ENCODE measurements around the gene INO80C.

Gene INO80C, protein sequence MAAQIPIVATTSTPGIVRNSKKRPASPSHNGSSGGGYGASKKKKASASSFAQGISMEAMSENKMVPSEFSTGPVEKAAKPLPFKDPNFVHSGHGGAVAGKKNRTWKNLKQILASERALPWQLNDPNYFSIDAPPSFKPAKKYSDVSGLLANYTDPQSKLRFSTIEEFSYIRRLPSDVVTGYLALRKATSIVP

DNA sequence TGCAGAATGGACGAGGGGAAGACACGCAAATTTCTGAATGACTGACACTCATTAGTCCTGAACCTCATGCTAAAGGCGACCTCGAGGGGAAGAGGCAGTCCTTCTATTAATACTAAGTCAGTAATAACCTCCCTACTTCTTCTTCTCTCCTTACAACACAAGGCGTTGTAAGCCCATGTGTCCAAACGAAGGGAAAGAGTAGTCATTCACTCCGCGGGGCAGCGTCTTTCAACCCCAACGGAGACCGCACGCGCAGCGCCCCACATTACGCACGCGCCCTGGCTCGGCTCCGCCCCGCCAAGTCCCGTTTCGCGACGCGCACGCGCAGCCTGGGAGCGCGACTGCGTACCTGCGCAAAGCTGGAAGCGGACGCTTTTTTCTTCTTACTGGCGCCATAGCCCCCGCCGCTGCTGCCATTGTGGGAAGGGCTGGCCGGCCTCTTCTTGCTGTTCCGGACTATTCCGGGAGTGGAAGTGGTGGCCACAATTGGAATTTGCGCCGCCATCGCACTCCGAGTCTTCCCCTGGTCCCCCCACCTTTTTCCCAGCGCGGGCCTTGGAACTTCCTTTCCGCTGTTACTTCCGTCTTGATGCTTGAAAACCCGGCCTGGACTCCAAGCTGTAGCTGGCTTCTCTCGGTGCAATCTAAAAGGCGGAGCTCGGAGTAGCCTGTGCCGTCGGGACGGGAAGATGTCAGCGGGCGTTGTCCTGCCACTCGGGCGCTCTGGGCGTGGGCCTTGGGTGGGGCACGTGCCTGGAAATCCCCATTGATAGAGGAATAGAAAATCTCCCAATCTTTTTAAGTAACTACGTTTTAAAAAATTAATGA, at the start of gene INO80C:
Gene INO80C (minus strand): TSS at position 591 of the 828 bp plus-strand sequence. CDS start 86 bp downstream, at position 505.
- peak; percentile 92 to 99 (median 99) for DNase-seq

DNA sequence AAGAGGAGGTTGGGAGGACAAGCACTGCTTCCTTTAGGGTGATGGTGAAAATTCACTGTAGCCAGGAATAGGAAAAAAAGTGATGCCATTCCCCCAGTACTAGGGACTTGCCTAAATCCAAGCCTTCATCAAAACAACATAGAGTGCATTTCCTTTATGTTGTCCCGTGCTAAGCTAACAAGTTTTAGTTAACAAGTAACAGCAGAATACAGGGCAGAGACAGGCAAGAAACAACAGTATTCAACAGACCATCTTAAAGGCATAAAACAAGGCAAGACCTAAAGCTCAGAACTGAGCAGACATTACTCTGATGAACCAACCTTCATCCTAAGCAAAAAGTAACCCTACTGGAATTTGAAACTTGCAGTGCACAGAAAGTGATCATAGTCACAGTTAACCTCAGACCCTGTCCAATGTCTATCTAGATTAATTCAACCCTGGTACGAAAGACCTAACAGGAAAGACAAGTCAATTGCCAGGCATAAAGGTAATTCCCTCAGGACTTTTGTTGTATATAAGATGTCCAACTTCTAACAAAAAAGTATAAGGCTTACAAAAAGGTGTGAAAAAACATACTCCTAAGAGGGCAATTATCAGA, 49.3 kb upstream of the INO80C start:
- no peak for DNase-seq

- DNase-seq = no peak
Measured at GRCh38 chr18:35542356-35542755, 44.6 kb upstream of the INO80C start.

DNA sequence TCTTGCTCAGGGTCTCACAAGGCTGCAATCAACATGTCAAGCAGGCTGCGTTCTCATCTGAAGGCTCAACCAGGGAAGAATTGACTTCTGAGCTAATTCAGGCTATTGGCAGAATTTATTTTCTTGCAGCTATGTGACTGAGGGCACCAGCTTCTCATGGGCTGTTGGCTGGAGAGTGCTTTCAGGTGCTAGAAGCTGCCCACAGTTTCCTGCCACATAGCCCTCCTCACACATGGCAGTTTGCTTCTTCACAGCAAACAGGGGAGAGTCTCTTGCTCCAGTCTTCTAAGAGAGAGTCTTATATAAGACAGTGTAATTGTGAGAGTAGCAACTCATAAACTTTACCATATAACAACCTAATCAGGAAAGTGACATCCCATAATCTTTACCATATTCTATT, 37.5 kb upstream of the INO80C start:
- DNase-seq = no peak

GRCh38 chr18:35533916-35534405, 36.2 kb upstream of the INO80C start:
- DNase-seq = no peak

- DNase-seq = no peak
Measured at GRCh38 chr18:35528749-35529274, 31.1 kb upstream of the INO80C start.

DNA sequence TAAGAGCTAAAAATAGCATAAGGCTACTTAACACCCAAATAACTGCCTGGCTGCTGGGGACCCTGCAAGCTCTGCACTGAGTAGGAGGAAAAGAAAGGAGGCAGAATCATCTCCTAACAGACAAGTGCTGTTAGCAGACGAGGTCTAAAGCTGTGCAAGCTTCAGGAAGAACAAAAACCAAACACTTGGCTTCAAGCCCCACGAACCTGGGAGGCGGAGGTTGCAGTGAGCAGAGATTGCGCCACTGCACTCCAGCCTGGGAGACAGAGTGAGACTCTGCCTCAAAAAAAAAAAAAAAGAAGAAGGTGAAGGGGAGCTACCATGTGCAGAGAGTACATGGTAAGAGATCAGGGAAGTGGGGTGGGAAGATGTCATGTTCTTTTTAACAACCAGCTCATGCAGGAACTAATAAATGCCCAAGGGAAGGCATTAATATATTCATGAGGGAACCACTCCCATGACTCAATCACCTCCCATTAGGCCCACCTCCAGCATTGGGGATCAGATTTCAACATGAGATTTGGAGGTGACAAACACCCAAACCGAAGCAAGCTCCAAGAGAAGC, 28.8 kb upstream of the INO80C start:
- DNase-seq = peak in 1 of 3 experiments; percentile 21

DNA sequence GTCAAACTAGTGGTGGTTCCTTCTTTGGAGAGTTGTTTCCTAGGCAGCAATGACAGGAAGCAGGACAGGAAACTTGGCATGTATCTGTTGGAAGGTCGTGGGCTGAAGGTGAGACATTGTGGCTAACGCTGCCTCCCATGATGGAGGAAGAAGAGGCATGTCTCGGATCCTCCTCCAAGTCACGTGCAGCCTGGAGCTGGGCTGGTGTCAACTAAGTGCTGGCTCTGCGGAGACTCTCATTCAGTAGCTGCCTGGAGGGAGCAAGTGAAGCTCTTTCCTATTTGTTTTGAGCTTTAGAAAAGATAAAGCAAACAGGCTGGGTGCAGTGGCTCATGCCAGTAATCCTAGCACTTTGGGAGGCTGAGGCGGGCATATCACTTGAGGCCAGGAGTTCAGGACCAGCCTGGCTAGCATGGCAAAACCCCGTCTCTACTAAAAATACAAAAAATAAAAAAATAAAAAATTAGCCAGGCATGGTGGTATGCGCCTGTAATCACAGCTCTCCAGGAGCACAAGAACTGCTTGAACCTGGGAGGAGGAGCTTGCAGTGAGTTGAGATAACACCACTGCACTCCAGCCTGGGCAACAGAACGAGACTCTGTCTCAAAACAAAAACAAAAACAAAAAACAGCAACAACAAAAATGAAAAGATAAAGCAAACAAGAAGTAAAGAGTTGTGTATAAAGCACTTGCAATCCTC, 28.2 kb upstream of the INO80C start:
- DNase-seq = no peak

DNA sequence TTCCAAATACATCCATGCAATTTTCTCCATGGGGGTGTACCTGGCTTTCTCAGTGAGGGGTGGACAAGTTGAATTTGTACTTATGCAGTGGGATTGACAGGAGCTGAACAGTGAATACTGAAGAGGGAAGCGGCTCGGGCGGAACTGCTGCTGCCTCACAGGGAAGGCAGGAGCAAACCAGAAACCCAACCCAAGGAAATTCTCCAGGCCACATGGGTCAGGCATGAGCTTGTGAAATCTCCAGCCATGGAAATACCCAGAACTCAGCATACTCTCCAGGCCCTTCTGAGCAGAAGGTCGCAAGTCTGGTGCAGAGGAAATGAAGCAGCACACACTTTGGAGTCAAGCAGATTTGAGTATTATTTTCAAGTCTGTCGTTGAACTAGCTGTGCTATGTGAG, 26.5 kb upstream of the INO80C start:
- no peak for DNase-seq

DNA sequence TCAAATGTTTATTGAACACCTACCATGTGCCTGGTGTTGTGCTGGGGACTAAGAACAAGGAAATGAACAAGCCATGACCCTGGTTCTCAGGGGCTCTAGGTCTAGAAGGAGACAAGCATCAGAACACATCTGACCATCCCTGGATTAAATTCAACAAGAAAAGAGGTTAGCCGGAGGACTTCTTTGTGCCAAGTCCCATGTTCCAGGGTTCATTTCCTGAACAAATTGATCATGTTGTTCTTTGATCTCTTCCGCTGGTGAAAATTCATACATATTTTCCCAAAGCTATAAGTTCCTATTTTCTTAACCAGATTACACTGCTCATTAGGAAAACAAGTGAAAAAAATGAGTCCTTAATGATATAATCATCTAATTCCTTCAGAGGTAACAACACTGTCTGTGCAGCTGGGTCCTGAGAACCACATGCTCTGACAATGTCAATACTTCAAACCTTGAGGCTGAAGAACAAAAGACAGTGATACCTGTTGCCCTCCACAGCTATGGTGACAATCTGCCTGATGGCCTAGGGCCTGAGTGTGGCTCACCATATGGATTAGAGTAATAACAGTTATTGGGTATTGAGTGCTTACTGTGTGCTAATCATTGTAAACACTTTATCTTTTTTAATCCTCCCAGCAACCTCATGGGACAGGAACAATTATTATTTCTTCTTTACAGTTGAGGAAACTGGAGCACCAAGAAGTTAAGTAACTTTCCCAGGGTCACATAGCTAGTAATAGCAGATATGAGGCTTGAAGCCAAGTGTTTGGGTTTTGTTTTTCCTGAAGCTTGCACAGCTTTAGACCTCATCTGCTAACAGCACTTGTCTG, 24.6 kb upstream of the INO80C start:
- DNase-seq = no peak

DNA sequence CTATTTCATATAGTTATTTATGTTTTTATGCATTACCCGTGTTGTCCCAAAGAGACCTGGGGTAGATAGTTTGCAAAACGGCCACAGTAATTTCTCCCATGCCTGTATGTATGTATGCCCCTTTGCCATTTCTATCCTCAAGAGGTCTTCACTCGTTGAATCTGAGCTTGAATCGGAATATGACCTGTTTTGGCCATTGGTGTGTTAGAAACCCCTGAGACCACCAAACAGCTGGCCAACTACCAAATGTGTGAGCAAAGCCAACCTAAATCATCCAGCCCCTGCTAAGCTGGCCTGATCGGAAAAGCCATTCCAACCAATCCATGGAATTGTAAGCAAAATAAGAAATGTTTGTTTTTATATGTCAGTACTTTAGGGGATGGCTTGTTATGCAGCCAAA, 23.4 kb upstream of the INO80C start:
- no peak for DNase-seq

DNA sequence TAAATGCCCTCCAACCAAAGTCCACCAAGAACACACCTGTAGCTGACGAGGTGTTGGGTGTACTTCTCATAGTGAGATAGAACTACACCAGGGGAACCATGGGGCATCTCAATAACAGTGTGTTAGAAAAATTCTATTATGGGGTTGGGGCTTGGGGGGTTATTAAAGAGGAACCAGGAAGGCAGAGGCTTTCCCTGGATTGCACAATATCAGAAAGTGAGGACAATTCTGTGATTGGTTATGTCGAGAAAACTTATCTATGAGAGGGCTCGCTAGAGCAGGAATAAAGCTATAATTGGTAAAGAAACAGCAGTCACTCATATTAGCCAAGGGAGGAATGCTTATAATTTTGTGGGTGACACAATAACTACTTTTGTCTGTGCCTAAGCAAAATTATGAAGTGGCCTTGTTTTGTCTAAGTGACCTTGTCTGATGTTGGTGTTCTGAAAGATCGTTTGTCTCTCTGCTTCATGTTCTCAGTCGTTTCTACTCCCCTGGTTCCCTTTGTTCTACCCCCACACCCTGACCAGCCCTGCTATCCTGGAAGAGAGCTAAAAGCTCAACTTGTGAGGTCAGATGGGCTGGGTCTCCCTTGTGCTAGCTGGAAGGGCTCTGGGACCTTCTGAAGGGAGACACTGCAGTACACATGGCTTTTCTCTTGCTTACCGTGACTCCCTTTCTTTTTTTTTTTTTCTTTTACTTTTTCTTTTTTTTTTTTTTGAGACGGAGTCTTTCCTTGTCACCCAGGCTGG, 21.6 kb upstream of the INO80C start:
- DNase-seq = no peak

GRCh38 chr18:35517715-35518114, 20.0 kb upstream of the INO80C start:
- DNase-seq = no peak

GRCh38 chr18:35516789-35517188, 19.0 kb upstream of the INO80C start:
- no peak for DNase-seq

- no peak for DNase-seq
Measured at GRCh38 chr18:35516351-35516750, 18.6 kb upstream of the INO80C start.

- no peak for DNase-seq
Measured at GRCh38 chr18:35515460-35516130, 17.8 kb upstream of the INO80C start.

DNA sequence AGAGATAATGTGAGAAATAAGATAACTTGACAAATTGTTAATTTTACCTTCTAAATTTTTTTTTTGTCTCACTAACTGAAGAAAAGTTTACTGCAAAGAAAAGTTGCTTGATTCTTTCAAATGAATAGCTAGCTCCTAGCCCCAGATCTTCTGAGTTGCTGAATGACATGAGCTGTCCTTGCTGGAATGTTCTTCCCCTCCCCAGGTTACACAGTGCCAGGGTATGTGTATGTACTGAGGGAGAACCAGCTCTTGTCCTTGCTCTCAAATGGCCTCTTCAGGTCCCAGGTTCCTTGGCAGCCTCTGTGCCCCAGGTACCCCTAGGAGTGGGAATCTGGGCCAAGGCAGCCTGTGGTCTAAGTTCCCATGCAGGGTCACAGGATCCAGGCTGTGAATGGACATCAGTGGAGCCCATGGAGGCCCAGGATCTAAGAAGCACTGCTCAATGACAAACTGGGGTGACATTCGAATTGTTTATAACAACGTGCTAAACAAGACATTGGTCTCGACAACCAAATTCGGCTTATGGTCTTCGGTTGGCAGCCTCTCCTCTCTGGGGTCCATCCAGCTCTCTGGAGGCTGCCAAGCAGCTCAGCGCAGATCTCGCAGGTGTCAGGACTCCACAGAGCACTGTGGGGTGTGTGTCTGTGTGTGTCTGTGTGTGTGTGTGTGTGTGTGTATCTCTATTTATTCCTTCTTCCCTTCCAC, 17.1 kb upstream of the INO80C start:
- DNase-seq = no peak

DNA sequence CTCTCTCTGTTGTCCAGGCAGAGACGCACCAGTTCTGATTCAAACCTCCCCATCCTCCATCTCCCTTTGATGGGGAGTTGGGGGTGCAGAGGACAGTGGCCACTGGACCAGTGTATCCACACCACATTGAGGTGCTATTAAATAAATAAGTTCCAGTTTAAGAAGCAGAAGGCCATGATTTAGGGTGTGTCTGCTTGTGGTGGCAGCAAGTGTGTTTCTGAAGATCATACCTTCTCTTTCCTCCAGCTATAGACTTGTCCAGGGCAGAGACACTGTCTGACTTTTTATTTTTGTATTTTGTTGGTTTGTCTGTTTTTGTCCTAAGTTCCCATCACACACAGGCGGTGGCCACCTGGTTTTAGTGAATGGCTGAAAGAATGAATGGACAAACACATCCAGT, 16.5 kb upstream of the INO80C start:
- DNase-seq = no peak

- DNase-seq = no peak
Measured at GRCh38 chr18:35513181-35513936, 15.6 kb upstream of the INO80C start.
